ENCODE measurements around the gene NXF1. TPM values are rescaled to one million over a fixed set of nuclear protein-coding genes. Genes with fewer than 3 reads are reported as not detected.

Gene NXF1
- total and polyA plus RNA-seq, 4 donors, result 17.3 to 38.3 (median 32.7) TPM

DNA sequence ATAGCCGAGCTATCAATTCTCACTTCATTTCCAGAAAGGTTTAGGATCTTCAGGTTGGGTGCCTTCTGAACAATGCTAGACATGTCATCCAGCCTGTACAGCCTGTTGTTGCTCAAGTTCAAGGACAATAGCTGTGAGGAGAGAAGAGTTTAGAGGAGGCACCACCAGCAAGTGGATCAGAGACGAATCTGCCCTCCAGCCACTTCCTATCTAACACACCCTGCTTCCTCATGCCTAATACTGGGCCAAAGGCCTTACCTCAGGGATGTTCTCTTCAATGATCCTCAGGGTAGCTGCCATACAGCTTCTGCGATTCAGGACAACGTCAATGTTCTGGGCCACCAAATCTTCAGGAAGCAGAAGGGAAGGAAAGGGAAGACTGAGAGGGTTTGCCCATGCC is 4.2 kb downstream of the NXF1 start:
- H3K27me3 ChIP-seq (ENCODE audit: control insufficient read depth in 4 of 4, insufficient read depth in 4 of 4, low read length in 3 of 4), result no peaks in the 10 kb centered on the region
- H3K9ac ChIP-seq (ENCODE audit: low read depth in 1 of 2, low read length in 2 of 2), result no peak overlapping the region
- H3K4me3 ChIP-seq (ENCODE audit: low read depth in 1 of 3, low read length in 3 of 3), result no peak overlapping the region
- no peak for DNase-seq (ENCODE audit: low spot score)
- TF ChIP-seq FOXA1 (IDR thresholded peaks at IDR 0.05) (no peak), EGR1 (IDR thresholded peaks at IDR 0.05; ENCODE audit: low read depth in 2 of 2) (no peak), FOXA2 (IDR thresholded peaks at IDR 0.05) (no peak), RXRA (IDR thresholded peaks at IDR 0.05) (no peak), HNF4G (IDR thresholded peaks at IDR 0.05) (no peak)
- TF ChIP-seq, protein P1, sequence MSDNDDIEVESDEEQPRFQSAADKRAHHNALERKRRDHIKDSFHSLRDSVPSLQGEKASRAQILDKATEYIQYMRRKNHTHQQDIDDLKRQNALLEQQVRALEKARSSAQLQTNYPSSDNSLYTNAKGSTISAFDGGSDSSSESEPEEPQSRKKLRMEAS (IDR thresholded peaks at IDR 0.05), result no peak
- TF ChIP-seq, protein P2, sequence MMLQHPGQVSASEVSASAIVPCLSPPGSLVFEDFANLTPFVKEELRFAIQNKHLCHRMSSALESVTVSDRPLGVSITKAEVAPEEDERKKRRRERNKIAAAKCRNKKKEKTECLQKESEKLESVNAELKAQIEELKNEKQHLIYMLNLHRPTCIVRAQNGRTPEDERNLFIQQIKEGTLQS (IDR thresholded peaks at IDR 0.05), result no peak
- peaks cover 0 to 20% (median 12%) of the 10 kb centered on the region in 4 donors for H3K4me1 ChIP-seq (ENCODE audit: control insufficient read depth in 4 of 4, insufficient read depth in 4 of 4, low read length in 3 of 4)
- H3K27ac ChIP-seq (ENCODE audit: low read depth in 1 of 2, low read length in 2 of 2), result no peak overlapping the region
- WGBS, result 92% methylated on average over 4 of the region's 4 CpGs
- no peaks in the 10 kb centered on the region for H3K9me3 ChIP-seq (ENCODE audit: control insufficient read depth in 4 of 4, low read length in 3 of 4)
- H3K36me3 ChIP-seq (ENCODE audit: control insufficient read depth in 4 of 4, insufficient read depth in 3 of 4, low read depth in 1 of 4, low read length in 3 of 4), result peaks cover 20 to 65% (median 51%) of the 10 kb centered on the region in 4 donors

DNA sequence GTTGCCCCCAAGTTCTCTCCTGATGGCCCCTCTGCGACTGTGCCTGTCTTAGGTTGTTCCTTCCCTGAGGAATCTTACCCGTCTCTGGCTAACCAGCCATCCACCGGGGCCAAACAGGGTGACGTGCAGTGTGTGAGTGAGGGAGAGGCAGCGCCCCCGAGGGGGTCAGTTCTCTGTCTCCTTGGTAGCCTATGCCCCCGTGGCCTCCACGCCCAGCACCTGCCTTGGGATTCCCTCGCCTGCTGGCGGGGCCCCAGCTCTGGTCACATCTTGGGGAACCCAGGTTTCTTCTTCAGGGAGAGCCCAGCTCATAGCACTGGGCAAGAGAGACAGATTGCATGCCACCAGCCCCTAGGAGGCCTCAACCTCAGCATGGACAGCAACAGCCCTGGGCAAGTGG is 5.8 kb downstream of the NXF1 start:
- H3K9ac ChIP-seq (ENCODE audit: low read depth in 1 of 2, low read length in 2 of 2), result no peak overlapping the region
- H3K4me1 ChIP-seq (ENCODE audit: control insufficient read depth in 4 of 4, insufficient read depth in 4 of 4, low read length in 3 of 4), result peaks cover 0 to 11% (median 8%) of the 10 kb centered on the region in 4 donors
- H3K36me3 ChIP-seq (ENCODE audit: control insufficient read depth in 4 of 4, insufficient read depth in 3 of 4, low read depth in 1 of 4, low read length in 3 of 4), result peaks cover 20 to 79% (median 63%) of the 10 kb centered on the region in 4 donors
- WGBS, result 96% methylated on average over 10 of the region's 10 CpGs
- no peaks in the 10 kb centered on the region for H3K27me3 ChIP-seq (ENCODE audit: control insufficient read depth in 4 of 4, insufficient read depth in 4 of 4, low read length in 3 of 4)
- TF ChIP-seq EGR1 (IDR thresholded peaks at IDR 0.05; ENCODE audit: low read depth in 2 of 2) (no peak), FOXA2 (IDR thresholded peaks at IDR 0.05) (no peak), HNF4G (IDR thresholded peaks at IDR 0.05) (no peak), SP1 (IDR thresholded peaks at IDR 0.05) (no peak), TAF1 (conservative IDR thresholded peaks at IDR 0.05) (no peak), HNF4A (conservative IDR thresholded peaks at IDR 0.05) (no peak)
- TF ChIP-seq, protein P3, sequence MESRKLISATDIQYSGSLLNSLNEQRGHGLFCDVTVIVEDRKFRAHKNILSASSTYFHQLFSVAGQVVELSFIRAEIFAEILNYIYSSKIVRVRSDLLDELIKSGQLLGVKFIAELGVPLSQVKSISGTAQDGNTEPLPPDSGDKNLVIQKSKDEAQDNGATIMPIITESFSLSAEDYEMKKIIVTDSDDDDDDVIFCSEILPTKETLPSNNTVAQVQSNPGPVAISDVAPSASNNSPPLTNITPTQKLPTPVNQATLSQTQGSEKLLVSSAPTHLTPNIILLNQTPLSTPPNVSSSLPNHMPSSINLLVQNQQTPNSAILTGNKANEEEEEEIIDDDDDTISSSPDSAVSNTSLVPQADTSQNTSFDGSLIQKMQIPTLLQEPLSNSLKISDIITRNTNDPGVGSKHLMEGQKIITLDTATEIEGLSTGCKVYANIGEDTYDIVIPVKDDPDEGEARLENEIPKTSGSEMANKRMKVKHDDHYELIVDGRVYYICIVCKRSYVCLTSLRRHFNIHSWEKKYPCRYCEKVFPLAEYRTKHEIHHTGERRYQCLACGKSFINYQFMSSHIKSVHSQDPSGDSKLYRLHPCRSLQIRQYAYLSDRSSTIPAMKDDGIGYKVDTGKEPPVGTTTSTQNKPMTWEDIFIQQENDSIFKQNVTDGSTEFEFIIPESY (IDR thresholded peaks at IDR 0.05), result no peak
- TF ChIP-seq, protein P4, sequence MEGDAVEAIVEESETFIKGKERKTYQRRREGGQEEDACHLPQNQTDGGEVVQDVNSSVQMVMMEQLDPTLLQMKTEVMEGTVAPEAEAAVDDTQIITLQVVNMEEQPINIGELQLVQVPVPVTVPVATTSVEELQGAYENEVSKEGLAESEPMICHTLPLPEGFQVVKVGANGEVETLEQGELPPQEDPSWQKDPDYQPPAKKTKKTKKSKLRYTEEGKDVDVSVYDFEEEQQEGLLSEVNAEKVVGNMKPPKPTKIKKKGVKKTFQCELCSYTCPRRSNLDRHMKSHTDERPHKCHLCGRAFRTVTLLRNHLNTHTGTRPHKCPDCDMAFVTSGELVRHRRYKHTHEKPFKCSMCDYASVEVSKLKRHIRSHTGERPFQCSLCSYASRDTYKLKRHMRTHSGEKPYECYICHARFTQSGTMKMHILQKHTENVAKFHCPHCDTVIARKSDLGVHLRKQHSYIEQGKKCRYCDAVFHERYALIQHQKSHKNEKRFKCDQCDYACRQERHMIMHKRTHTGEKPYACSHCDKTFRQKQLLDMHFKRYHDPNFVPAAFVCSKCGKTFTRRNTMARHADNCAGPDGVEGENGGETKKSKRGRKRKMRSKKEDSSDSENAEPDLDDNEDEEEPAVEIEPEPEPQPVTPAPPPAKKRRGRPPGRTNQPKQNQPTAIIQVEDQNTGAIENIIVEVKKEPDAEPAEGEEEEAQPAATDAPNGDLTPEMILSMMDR (IDR thresholded peaks at IDR 0.05; ENCODE audit: low read depth, low read length, missing input control), result no peak
- DNase-seq (ENCODE audit: low spot score), result no peak
- no peaks in the 10 kb centered on the region for H3K9me3 ChIP-seq (ENCODE audit: control insufficient read depth in 4 of 4, low read length in 3 of 4)
- H3K27ac ChIP-seq (ENCODE audit: low read depth in 1 of 2, low read length in 2 of 2), result no peak overlapping the region
- no peak overlapping the region for H3K4me3 ChIP-seq (ENCODE audit: low read depth in 1 of 3, low read length in 3 of 3)

DNA sequence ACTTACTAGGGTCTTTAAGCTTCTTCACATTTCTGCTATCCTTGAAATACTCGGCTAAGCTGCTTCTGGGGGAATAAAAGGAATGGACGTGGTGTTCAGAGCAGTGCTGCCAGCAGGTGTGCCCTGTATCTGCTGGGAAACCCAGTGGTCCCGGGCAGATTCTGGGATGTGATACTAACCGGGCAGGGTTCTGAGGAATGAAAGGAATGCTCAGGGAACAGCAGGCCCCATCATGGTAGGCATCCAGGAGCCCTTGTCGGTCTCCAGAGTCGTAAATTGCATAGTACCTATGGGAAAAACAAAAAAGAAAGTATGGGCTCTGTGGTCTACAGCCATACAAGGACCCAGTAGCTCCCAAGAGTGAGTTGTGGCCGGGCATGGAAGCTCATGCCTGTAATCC is 9.0 kb downstream of the NXF1 start:
- H3K9ac ChIP-seq (ENCODE audit: low read depth in 1 of 2, low read length in 2 of 2), result no peak overlapping the region
- no peaks in the 10 kb centered on the region for H3K27me3 ChIP-seq (ENCODE audit: control insufficient read depth in 4 of 4, insufficient read depth in 4 of 4, low read length in 3 of 4)
- H3K36me3 ChIP-seq (ENCODE audit: control insufficient read depth in 4 of 4, insufficient read depth in 3 of 4, low read depth in 1 of 4, low read length in 3 of 4), result peaks cover 20 to 77% (median 61%) of the 10 kb centered on the region in 4 donors
- no peak overlapping the region for H3K27ac ChIP-seq (ENCODE audit: low read depth in 1 of 2, low read length in 2 of 2)
- H3K4me1 ChIP-seq (ENCODE audit: control insufficient read depth in 4 of 4, insufficient read depth in 4 of 4, low read length in 3 of 4), result peaks cover 0 to 8% (median 6%) of the 10 kb centered on the region in 4 donors
- 92% methylated on average over 7 of the region's 7 CpGs for WGBS
- no peak for DNase-seq (ENCODE audit: low spot score)
- H3K4me3 ChIP-seq (ENCODE audit: low read depth in 1 of 3, low read length in 3 of 3), result no peak overlapping the region
- H3K9me3 ChIP-seq (ENCODE audit: control insufficient read depth in 4 of 4, low read length in 3 of 4), result no peaks in the 10 kb centered on the region
- TF ChIP-seq, protein P1 (IDR thresholded peaks at IDR 0.05), result no peak
- TF ChIP-seq FOXA1 (IDR thresholded peaks at IDR 0.05) (no peak), JUND (IDR thresholded peaks at IDR 0.05) (no peak), HNF4G (IDR thresholded peaks at IDR 0.05) (no peak), EGR1 (IDR thresholded peaks at IDR 0.05; ENCODE audit: low read depth in 2 of 2) (no peak), FOXA2 (IDR thresholded peaks at IDR 0.05) (no peak), TAF1 (conservative IDR thresholded peaks at IDR 0.05) (no peak), RAD21 (IDR thresholded peaks at IDR 0.05) (no peak), NR2F2 (IDR thresholded peaks at IDR 0.05) (no peak)
- TF ChIP-seq, protein P4 (IDR thresholded peaks at IDR 0.05; ENCODE audit: low read depth, low read length, missing input control), result no peak
- TF ChIP-seq, protein P2 (IDR thresholded peaks at IDR 0.05), result no peak

Data from liver (tissue), 9 donors.